ENCODE results near the gene ZNF691. TPM values are rescaled to one million over a fixed set of nuclear protein-coding genes. Genes with fewer than 3 reads are reported as not detected.

The ZNF691 gene
- total RNA-seq, 4 donors from 2014 or later = 10.0 to 14.2 (median 12.7) TPM

GRCh38 chr1:42838482-42839190 lies 7.8 kb upstream of the ZNF691 start:
- intact Hi-C loops (cut with DNase I) = no loop called here
- no peaks in the 10 kb centered on the region for H3K27me3 ChIP-seq
- no peaks in the 10 kb centered on the region for H3K4me1 ChIP-seq
- no peak overlapping the region for H3K4me3 ChIP-seq
- 81% methylated on average over 7 of the region's 7 CpGs for WGBS
- peaks cover 0 to 51% (median 18%) of the 10 kb centered on the region in 4 donors for H3K36me3 ChIP-seq
- H3K27ac ChIP-seq (replicated peaks in 1 of 4) = no peak overlapping the region
- no peak for DNase-seq (ENCODE audit: extremely low spot score)
- no peaks in the 10 kb centered on the region for H3K9me3 ChIP-seq
- TF ChIP-seq POLR2A (IDR thresholded peaks at IDR 0.05; ENCODE audit: low read depth) = no peak
- no peak for TF ChIP-seq CTCF (IDR thresholded peaks at IDR 0.05)
- TF ChIP-seq EP300 (IDR thresholded peaks at IDR 0.05) = no peak
- TF ChIP-seq POLR2AphosphoS5 (IDR thresholded peaks at IDR 0.05) = no peak

- 81% methylated on average over 3 of the region's 3 CpGs for WGBS
- Histone ChIP-seq H3K9me3 (no peaks in the 10 kb centered on the region), H3K27ac (replicated peaks in 1 of 4) (no peak overlapping the region), H3K4me3 (no peak overlapping the region), H3K4me1 (peaks cover 5 to 7% (median 6%) of the 10 kb centered on the region in 4 donors), H3K27me3 (no peaks in the 10 kb centered on the region), H3K36me3 (peaks cover 0 to 48% (median 15%) of the 10 kb centered on the region in 4 donors)
- intact Hi-C loops (cut with DNase I) = loop anchor here (10.0 kb wide), 2 partner anchors 76 to 186 kb away; partner anchors contain the start of genes C1orf50, P3H1 and PPIH
- no peak for DNase-seq (ENCODE audit: extremely low spot score)
- TF ChIP-seq EP300 (IDR thresholded peaks at IDR 0.05) = no peak
- TF ChIP-seq CTCF (IDR thresholded peaks at IDR 0.05) = no peak
- no peak for TF ChIP-seq POLR2A (IDR thresholded peaks at IDR 0.05; ENCODE audit: low read depth)
- TF ChIP-seq POLR2AphosphoS5 (IDR thresholded peaks at IDR 0.05) = no peak
Measured at GRCh38 chr1:42841010-42841409, 5.4 kb upstream of the ZNF691 start.

GRCh38 chr1:42841440-42842147 lies 4.8 kb upstream of the ZNF691 start:
- H3K27me3 ChIP-seq = no peaks in the 10 kb centered on the region
- TF ChIP-seq EP300 (IDR thresholded peaks at IDR 0.05) (no peak), POLR2A (IDR thresholded peaks at IDR 0.05; ENCODE audit: low read depth) (no peak), CTCF (IDR thresholded peaks at IDR 0.05) (no peak), POLR2AphosphoS5 (IDR thresholded peaks at IDR 0.05) (no peak)
- intact Hi-C loops (cut with DNase I) = loop anchor here (10.0 kb wide), 2 partner anchors 77 to 187 kb away; partner anchors contain the start of genes C1orf50, P3H1 and PPIH
- 81% methylated on average over 2 of the region's 2 CpGs for WGBS
- peaks cover 0 to 48% (median 15%) of the 10 kb centered on the region in 4 donors for H3K36me3 ChIP-seq
- no peaks in the 10 kb centered on the region for H3K9me3 ChIP-seq
- DNase-seq (ENCODE audit: extremely low spot score) = no peak
- H3K4me3 ChIP-seq = no peak overlapping the region
- H3K4me1 ChIP-seq = peaks cover 5 to 7% (median 6%) of the 10 kb centered on the region in 4 donors
- H3K27ac ChIP-seq (replicated peaks in 1 of 4) = no peak overlapping the region

GRCh38 chr1:42844592-42845140 lies 1.7 kb upstream of the ZNF691 start:
- peaks cover 0 to 38% (median 11%) of the 10 kb centered on the region in 4 donors for H3K36me3 ChIP-seq

More at GRCh38 chr1:42844592-42845140, 1.7 kb upstream of the ZNF691 start:
- no peak for TF ChIP-seq EP300 (IDR thresholded peaks at IDR 0.05)
- TF ChIP-seq POLR2A (IDR thresholded peaks at IDR 0.05; ENCODE audit: low read depth) = no peak
- no peak for TF ChIP-seq CTCF (IDR thresholded peaks at IDR 0.05)
- TF ChIP-seq POLR2AphosphoS5 (IDR thresholded peaks at IDR 0.05) = no peak
- DNase-seq (ENCODE audit: extremely low spot score) = no peak
- Histone ChIP-seq H3K27me3 (no peaks in the 10 kb centered on the region), H3K27ac (replicated peaks in 1 of 4) (no peak overlapping the region), H3K4me3 (no peak overlapping the region), H3K9me3 (no peaks in the 10 kb centered on the region), H3K4me1 (peaks cover 15 to 24% (median 18%) of the 10 kb centered on the region in 4 donors)
- intact Hi-C loops (cut with DNase I) = loop anchor here (10.0 kb wide), 2 partner anchors 80 to 190 kb away; partner anchors contain the start of genes C1orf50, P3H1 and PPIH
- WGBS = 95% methylated on average over 4 of the region's 4 CpGs

Measured in esophagus muscularis mucosa (tissue), 4 donors.